ENCODE data around the gene ABTB1.

The ABTB1 gene

GRCh38 chr3:127630811-127631714 lies 41.7 kb upstream of the ABTB1 start:
- TF ChIP-seq CTCF (IDR thresholded peaks at IDR 0.05; ENCODE audit: low read depth, low read length) = no peak
- no peak for DNase-seq (ENCODE audit: low read depth in 2 of 2)
- no peak overlapping the region for H3K4me3 ChIP-seq (replicated peaks in 1 of 2; ENCODE audit: low read depth in 2 of 2, low read length in 2 of 2)

GRCh38 chr3:127632035-127632820 lies 40.5 kb upstream of the ABTB1 start:
- no peak for TF ChIP-seq CTCF (IDR thresholded peaks at IDR 0.05; ENCODE audit: low read depth, low read length)

GRCh38 chr3:127634653-127635052 lies 38.1 kb upstream of the ABTB1 start:
- no peak overlapping the region for H3K4me3 ChIP-seq (replicated peaks in 1 of 2; ENCODE audit: low read depth in 2 of 2, low read length in 2 of 2)
- DNase-seq (ENCODE audit: low read depth in 2 of 2) = no peak
- TF ChIP-seq CTCF (IDR thresholded peaks at IDR 0.05; ENCODE audit: low read depth, low read length) = no peak

More at GRCh38 chr3:127632035-127632820, 40.5 kb upstream of the ABTB1 start:
- DNase-seq (ENCODE audit: low read depth in 2 of 2) = peak in 1 of 2 donors; percentile 12
- H3K4me3 ChIP-seq (replicated peaks in 1 of 2; ENCODE audit: low read depth in 2 of 2, low read length in 2 of 2) = no peak overlapping the region

GRCh38 chr3:127637546-127637945 lies 35.2 kb upstream of the ABTB1 start:
- no peak for DNase-seq (ENCODE audit: low read depth in 2 of 2)
- no peak for TF ChIP-seq CTCF (IDR thresholded peaks at IDR 0.05; ENCODE audit: low read depth, low read length)
- H3K4me3 ChIP-seq (replicated peaks in 1 of 2; ENCODE audit: low read depth in 2 of 2, low read length in 2 of 2) = no peak overlapping the region

GRCh38 chr3:127637971-127638370 lies 34.8 kb upstream of the ABTB1 start:
- no peak overlapping the region for H3K4me3 ChIP-seq (replicated peaks in 1 of 2; ENCODE audit: low read depth in 2 of 2, low read length in 2 of 2)
- no peak for TF ChIP-seq CTCF (IDR thresholded peaks at IDR 0.05; ENCODE audit: low read depth, low read length)
- DNase-seq (ENCODE audit: low read depth in 2 of 2) = no peak

- peak in 1 of 2 donors; percentile 38 for DNase-seq (ENCODE audit: low read depth in 2 of 2)
- no peak for TF ChIP-seq CTCF (IDR thresholded peaks at IDR 0.05; ENCODE audit: low read depth, low read length)
- H3K4me3 ChIP-seq (replicated peaks in 1 of 2; ENCODE audit: low read depth in 2 of 2, low read length in 2 of 2) = no peak overlapping the region
These were observed 33.3 kb upstream of the ABTB1 start for GRCh38 chr3:127639173-127640041.

All from cardiac fibroblast (primary cell).